Embryonic facial prominence (tissue), 1 donor: ENCODE data around the gene GANC.
"Not testable (repeated sequence)": the region's sequence is repeated elsewhere in the genome, so short reads cannot be mapped to it uniquely, and the experiment has no call there.

Experiments
- DNase-seq: peaks from one replicate; pipeline ENCODE4 v3.0.0-alpha.2; 2016; ENCODE audit errors: extremely low spot score

Gene GANC

GRCh38 chr15:42282926-42283325 lies 9.9 kb downstream of the GANC start:
- DNase-seq, result no peak

- DNase-seq, result no peak
Observed at GRCh38 chr15:42283671-42284070, 10.7 kb downstream of the GANC start.

GRCh38 chr15:42284551-42284950 lies 11.6 kb downstream of the GANC start:
- no peak for DNase-seq

GRCh38 chr15:42285034-42285433 lies 12.0 kb downstream of the GANC start:
- no peak for DNase-seq

- DNase-seq, result no peak
Observed at GRCh38 chr15:42286445-42287029, 13.5 kb downstream of the GANC start.

DNA sequence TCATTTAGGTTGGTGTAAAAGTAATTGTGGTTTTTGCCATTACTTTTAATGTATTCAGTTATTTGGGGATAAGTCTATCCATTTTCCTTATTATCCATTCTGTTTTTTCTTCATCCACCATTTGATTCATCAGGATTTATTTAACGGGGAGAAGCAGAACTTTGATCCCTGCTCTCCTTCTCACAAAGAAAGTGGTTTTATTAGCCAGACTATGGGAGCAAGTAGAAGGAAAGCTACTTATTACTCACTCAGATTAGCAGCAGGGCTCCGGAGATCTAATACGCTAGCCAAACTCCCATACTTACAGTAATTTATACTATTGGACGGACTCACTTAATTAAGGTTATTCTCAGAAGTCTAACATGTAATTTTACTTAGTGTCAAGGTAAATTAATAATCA lies 14.9 kb downstream of the GANC start:
- DNase-seq, result no peak

- DNase-seq, result no peak
Observed at GRCh38 chr15:42289166-42289565, 16.2 kb downstream of the GANC start.

DNA sequence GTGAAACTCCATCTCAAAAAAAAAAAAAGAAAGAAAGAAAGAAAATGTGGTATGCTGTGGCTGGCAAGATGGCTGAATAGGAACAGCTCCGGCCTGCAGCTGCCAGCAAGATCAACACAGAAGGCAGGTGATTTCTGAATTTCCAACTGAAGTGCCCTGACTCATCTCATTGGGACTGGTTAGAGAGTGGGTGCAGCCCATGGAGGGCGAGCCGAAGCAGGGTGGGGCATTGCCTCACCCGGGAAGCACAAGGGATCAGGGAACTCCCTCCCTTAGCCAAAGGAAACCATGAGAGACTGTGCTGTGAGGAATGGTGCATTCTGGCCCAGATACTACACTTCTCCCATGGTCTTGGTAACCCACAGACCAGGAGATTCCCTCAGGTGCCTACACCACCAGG lies 28.0 kb downstream of the GANC start:
- not testable (repeated sequence) for DNase-seq

DNA sequence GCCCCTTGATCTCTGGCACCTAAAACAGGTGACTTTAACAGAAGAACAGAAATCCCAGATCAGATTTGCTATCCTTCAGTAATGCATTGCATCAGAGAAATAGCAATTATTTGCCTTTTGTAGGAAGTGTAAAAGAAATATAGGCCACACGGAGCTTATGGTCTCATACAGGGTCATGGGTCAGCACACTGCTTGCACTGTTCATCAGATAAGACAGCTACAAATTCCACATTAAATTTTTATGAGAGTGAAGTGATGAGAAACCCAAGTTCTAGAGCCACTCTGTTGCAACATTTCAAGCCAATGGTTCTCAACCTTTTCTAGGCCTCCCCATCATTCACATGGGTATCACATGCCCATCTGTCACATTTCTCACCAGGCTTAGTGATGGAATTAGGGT lies 33.7 kb downstream of the GANC start:
- no peak for DNase-seq

DNA sequence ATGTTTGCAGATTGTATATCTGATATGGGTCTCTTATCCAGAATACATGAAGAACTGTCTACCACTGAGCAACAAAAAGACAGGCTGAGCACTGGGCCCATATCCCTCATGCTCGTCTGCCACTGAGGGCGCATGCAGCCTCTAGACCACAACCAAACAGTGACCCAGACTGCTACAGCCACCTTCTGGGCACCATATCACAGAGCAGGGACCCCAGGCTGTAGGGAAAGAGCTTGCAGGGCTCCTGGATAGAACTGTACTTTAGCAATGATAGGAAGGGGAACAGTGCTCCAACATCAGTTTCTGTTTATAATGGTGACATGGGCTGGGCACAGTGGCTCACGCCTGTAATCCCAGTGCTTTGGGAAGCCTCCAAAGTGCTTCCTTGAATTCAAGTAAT lies 40.5 kb downstream of the GANC start:
- DNase-seq, result no peak

DNA sequence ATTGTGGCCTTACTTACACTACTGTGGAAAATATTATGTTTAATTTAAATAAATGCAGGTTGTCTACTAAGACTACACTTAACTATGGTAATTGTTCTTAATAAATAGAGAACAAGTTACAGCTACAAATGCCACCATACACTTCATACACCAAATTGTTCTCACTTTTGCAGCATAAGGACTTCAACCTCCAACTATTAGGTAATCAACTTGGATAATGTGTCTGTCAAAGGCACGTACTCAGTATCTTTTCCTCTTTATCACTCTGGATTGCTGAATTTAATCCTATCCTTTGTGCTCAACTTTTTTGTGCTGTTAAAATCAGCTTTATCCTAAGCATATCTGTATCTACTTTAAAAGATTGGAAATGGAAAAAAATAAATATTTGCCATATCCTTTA lies 41.8 kb downstream of the GANC start:
- no peak for DNase-seq

DNA sequence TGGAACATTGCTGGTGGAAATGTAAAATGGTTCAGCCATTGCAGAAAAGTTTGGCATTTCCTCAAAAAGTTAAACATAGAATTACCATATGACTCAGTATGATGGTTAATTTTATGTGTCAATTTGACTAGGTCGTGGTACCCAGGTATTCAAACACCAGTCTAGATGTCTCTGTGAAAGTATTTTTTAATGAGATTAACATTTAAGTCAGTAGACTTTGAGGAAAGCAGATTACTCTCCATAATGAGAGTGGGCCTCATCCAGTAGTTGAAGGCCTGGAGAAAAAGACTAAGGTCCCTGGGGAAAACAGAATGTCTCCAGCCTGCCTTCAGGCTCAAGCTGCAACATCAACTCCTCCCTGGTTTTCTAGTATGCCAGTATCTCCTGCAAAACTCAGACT lies 42.5 kb downstream of the GANC start:
- no peak for DNase-seq

DNA sequence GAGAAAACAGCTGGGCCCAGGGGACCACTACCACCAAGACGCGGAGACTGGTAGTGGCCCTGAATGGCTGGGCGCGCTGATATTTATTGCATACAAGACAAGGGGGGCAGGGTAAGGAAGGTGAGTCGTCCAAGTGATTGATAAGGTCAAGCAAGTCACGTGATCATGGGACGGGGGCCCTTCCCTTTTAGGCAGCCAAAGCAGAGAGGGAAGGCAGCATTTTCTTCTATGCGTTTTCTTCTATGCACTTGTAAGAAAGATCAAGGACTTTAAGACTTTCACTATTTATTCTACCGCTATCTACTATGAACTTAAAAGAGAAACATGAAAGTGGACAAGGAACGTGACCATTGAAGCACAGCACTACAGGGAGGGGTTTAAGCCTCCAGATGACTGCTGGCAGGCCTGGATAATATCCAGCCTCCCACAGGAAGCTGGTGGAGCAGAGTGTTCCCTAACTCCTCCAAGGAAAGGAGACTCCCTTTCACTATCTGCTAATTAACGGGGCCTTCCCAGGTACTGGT lies 43.3 kb downstream of the GANC start:
- not testable (repeated sequence) for DNase-seq

DNA sequence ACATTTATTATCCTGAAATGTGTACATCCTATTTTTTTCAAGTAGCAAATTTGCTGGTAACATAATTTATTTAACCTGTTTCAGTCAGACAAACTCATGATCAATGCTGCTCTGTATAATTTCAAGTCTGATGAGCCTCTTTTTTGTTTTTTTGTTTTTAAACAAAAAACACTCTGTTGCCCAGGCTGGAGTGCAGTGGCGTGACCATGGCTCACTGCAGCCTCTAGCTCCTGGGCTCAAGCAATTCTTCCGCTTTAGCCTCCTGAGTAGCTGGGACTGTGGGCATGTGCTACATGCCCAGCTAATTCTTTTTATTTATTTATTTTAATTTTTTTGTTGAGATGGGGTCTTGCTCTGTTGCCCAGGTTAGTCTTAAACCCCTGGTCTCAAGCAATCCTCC lies 46.2 kb downstream of the GANC start:
- no peak for DNase-seq

DNA sequence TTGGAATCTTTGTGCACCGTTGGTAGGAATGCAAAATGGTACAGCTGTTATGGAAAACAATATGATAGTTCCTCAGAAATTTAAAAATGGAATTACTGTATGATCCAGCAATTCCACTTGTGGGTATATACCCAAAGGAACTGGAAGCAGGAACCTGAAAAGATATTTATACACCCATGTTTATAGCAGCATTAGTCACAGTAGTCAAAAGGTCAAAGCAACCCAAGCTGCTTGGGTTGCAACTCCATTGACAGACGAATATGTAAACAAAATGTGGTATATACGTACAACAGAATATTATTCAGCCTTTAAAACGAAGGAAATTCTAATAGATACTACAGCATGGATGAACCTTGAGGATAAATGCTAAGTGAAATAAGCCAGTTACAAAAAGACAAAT lies 51.3 kb downstream of the GANC start:
- no peak for DNase-seq

DNA sequence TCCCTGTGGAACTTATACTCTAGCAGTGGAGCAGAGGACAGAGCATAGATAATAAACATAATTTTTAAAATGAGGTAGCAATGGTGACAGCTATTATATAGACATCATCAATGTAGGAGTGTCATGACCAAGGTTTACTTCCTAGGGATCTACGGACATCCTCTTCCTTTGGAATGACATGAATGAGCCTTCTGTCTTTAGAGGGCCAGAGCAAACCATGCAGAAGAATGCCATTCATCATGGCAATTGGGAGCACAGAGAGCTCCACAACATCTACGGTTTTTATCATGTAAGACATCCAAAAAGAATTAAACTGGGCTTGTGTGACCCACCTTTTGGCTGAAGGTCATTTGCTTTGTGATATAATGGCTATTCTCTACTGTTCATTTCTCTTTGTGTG lies 56.2 kb downstream of the GANC start:
- DNase-seq, result no peak

- DNase-seq, result no peak
Observed at GRCh38 chr15:42329992-42330391, 57.0 kb downstream of the GANC start.

- DNase-seq, result no peak
Observed at GRCh38 chr15:42331235-42331634, 58.2 kb downstream of the GANC start.

DNA sequence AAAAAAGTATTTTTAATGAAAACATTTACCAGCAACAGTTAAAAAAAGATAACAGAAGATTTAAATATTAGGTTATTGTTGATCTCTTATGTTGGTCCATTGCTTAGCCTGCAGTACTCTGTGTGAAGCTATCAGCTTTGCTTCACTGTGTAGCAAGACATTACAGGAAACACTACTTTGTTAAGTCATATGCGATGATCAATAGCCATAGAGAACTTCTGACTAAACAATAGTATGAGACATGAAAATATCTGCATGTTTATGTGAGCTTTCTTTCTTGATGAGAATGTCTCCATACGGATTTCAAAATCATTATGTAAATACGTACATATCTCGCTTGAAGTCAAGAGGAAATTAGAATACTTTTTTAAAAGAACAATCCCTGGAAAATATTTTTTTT lies 59.3 kb downstream of the GANC start:
- DNase-seq, result no peak

DNA sequence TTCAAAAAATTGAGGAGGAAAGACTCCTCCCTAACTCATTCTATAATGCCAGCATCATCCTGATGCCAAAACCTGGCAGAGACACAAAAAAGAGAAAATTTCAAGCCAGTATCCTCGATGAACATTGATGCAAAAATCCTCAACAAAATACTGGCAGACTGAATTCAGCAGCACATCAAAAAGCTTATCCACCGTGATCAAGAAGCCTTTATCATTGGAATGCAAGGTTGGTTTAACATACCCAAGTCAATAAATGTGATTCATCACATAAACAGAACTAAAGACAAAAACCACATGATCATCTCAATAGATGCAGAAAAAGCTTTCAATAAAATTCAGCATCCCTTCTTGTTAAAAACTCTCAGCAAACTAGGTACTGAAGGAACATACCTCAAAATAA lies 62.1 kb downstream of the GANC start:
- DNase-seq, result no peak

GRCh38 chr15:42336650-42337049 lies 63.6 kb downstream of the GANC start:
- not testable (repeated sequence) for DNase-seq

DNA sequence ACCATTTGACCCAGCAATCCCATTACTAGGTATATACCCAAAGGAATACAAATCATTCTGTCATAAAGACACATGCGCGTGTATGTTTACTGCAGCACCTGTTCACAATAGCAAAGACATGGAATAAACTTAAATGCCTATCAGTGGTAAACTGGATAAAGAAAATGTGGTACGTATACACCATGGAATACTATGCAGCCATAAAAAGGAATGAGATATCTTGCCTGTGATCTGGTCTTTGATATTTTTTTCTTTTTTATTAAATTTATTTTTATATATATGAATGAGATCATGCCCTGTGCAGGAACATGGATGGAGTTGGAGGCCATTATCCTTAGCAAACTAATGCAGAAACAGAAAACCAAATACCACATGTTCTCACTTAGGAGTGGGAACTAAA lies 64.1 kb downstream of the GANC start:
- DNase-seq, result not testable (repeated sequence)

DNA sequence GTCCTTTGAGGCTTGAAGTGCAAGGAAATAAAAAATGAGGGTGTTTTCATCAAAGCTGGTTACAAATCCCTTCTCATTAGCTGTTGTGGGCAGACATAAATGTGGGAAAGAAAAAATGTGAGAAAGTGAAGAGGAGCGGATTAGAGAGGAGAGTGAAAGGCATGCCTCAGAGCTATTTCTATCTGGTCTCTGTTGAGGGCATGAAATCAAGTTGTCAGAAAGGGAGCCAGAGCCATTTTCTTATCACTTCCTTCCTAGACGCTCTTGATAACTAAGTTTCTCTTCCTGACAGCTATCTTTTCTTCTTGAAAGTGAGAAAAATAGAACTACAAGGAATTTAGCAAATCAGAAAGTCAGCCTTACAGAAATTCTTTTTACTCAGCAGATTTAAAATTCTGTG lies 65.5 kb downstream of the GANC start:
- no peak for DNase-seq

DNA sequence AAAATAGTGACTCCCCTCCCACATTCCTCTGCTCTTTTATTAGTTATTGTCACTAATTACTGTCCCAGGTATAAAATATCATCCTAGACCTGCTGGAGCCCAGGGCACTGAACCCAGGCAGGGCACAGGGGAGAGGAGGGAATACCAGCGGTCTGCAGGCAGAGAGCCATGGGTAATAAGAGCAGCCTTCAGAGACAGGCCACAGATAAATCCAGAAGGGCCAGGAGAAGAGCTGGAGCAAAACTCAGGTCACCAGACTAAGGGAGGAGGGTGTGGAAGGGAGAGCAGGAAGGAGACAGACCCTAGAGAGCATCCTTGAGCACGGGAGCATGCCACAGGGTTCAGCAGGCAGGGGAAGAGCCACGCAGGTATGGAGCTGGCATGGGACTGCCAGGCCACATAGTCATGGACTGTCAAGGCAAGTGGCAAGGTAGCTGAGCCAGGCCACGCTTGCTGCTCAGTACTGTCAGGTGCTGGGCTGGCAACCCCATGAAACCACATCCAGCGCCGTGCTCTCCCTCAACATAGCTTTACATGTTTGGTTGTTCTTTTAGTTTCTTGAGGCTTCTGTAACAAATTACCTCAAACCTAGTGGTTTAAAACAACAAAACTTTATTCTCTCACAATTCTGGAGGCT lies 70.7 kb downstream of the GANC start:
- no peak for DNase-seq
